GM21529 (cell line): ENCODE measurements around the gene ANKRD17.
"Not testable (repeated sequence)": the region's sequence is repeated elsewhere in the genome, so short reads cannot be mapped to it uniquely, and the experiment has no call there.

Experiments
- ATAC-seq: cut with Tn5 transposase; IDR thresholded peaks from one replicate; pipeline ENCODE4 v1.9.1; 2021; ENCODE audit not compliant: unreplicated experiment

The ANKRD17 gene

GRCh38 chr4:73247100-73247499 is 11.5 kb downstream of the ANKRD17 start:
- no peak for ATAC-seq

- no peak for ATAC-seq
Measured at GRCh38 chr4:73245955-73246354, 12.6 kb downstream of the ANKRD17 start.

- ATAC-seq = no peak
Measured at GRCh38 chr4:73244945-73245601, 13.5 kb downstream of the ANKRD17 start.

- ATAC-seq = no peak
Measured at GRCh38 chr4:73237044-73237443, 21.6 kb downstream of the ANKRD17 start.

GRCh38 chr4:73236151-73236550 is 22.4 kb downstream of the ANKRD17 start:
- ATAC-seq = no peak

- no peak for ATAC-seq
Measured at GRCh38 chr4:73234712-73235111, 23.9 kb downstream of the ANKRD17 start.

GRCh38 chr4:73231518-73232487 is 26.8 kb downstream of the ANKRD17 start:
- ATAC-seq = no peak

- ATAC-seq = no peak
Measured at GRCh38 chr4:73230865-73231517, 27.6 kb downstream of the ANKRD17 start.

GRCh38 chr4:73228800-73229199 is 29.8 kb downstream of the ANKRD17 start:
- not testable (repeated sequence) for ATAC-seq

- ATAC-seq = no peak
Measured at GRCh38 chr4:73224886-73225285, 33.7 kb downstream of the ANKRD17 start.

GRCh38 chr4:73223258-73223650 is 35.3 kb downstream of the ANKRD17 start:
- no peak for ATAC-seq

GRCh38 chr4:73222466-73223257 is 35.9 kb downstream of the ANKRD17 start:
- ATAC-seq = peak; percentile 95

- no peak for ATAC-seq
Measured at GRCh38 chr4:73221734-73222133, 36.9 kb downstream of the ANKRD17 start.

GRCh38 chr4:73220815-73221214 is 37.8 kb downstream of the ANKRD17 start:
- no peak for ATAC-seq

GRCh38 chr4:73213916-73214653 is 44.5 kb downstream of the ANKRD17 start:
- no peak for ATAC-seq

GRCh38 chr4:73212982-73213730 is 45.4 kb downstream of the ANKRD17 start:
- ATAC-seq = no peak

- ATAC-seq = no peak
Measured at GRCh38 chr4:73211968-73212367, 46.6 kb downstream of the ANKRD17 start.

GRCh38 chr4:73208376-73208775 is 50.2 kb downstream of the ANKRD17 start:
- ATAC-seq = no peak

- ATAC-seq = no peak
Measured at GRCh38 chr4:73206236-73206635, 52.4 kb downstream of the ANKRD17 start.
